GM12878 (cell line): ENCODE results near the gene DGLUCY. TPM values are rescaled to one million over a fixed set of nuclear protein-coding genes. Genes with fewer than 3 reads are reported as not detected.

Experiments used
- BRCA1 ChIP-seq: IDR thresholded peaks from 2 replicates; pipeline ENCODE4 v1.6.1; 2011; ENCODE audit warnings: low read depth, low read length, improper control_type of control experiment
- CEBPZ ChIP-seq: fragments of 150-350 bp; IDR thresholded peaks from 2 replicates; pipeline ENCODE4 v1.6.1; 2016; ENCODE audit warnings: low read depth, low read length
- DPF2 ChIP-seq: fragments of 450-650 bp; IDR thresholded peaks from 2 replicates; pipeline ENCODE4 v1.6.1; 2017; ENCODE audit warnings: mild to moderate bottlenecking
- HDAC2 ChIP-seq: fragments of 200-600 bp; sonication (generic); IDR thresholded peaks from 2 replicates; pipeline ENCODE4 v1.6.1; 2017
- IRF4 ChIP-seq: IDR thresholded peaks from 2 replicates; pipeline ENCODE4 v1.6.1; 2011; ENCODE audit warnings: low read depth, low read length
- KAT2A ChIP-seq: conservative IDR thresholded peaks from 2 replicates; pipeline ENCODE4 v1.6.1; 2011; ENCODE audit warnings: low read depth, low read length; ENCODE audit not compliant: control insufficient read depth
- MLLT1 ChIP-seq: fragments of 450-650 bp; IDR thresholded peaks from 2 replicates; pipeline ENCODE4 v1.6.1; 2016; ENCODE audit warnings: mild to moderate bottlenecking
- MYC ChIP-seq: IDR thresholded peaks from 2 replicates; pipeline ENCODE4 v1.6.1; 2011; ENCODE audit warnings: mild to moderate bottlenecking, low read length, moderate library complexity, inconsistent platforms; ENCODE audit not compliant: insufficient read depth, insufficient replicate concordance, insufficient read length, severe bottlenecking
- PAX8 ChIP-seq: fragments of 450-650 bp; IDR thresholded peaks from 2 replicates; pipeline ENCODE4 v1.6.1; 2017; ENCODE audit warnings: mild to moderate bottlenecking, moderate library complexity
- PBX3 ChIP-seq: IDR thresholded peaks from 2 replicates; pipeline ENCODE4 v1.6.1; 2011; ENCODE audit warnings: mild to moderate bottlenecking, low read depth, low read length, moderate library complexity; ENCODE audit not compliant: insufficient replicate concordance
- TAF1 ChIP-seq: IDR thresholded peaks from 2 replicates; pipeline ENCODE4 v1.6.1; 2011; ENCODE audit warnings: mild to moderate bottlenecking, low read depth, low read length, borderline replicate concordance
- TBL1XR1 ChIP-seq: IDR thresholded peaks from 2 replicates; pipeline ENCODE4 v1.6.1; 2012; ENCODE audit warnings: low read depth, low read length, improper control_type of control experiment
- USF1 ChIP-seq: IDR thresholded peaks from 2 replicates; pipeline ENCODE4 v1.6.1; 2011; ENCODE audit warnings: borderline replicate concordance, low read depth, mild to moderate bottlenecking, moderate library complexity, mixed read lengths, low read length; ENCODE audit not compliant: insufficient read depth; ENCODE audit errors: extremely low read length
- USF2 ChIP-seq: IDR thresholded peaks from 2 replicates; pipeline ENCODE4 v1.6.1; 2011; ENCODE audit warnings: low read depth, low read length, improper control_type of control experiment, borderline replicate concordance
- YY1 ChIP-seq: IDR thresholded peaks from 2 replicates; pipeline ENCODE4 v1.6.1; 2011; ENCODE audit warnings: low read depth, mild to moderate bottlenecking, low read length
- ZBTB40 ChIP-seq: fragments of 450-650 bp; IDR thresholded peaks from 2 replicates; pipeline ENCODE4 v1.6.1; 2016; ENCODE audit warnings: mild to moderate bottlenecking, moderate library complexity, borderline replicate concordance
- ZNF207 ChIP-seq: fragments of 450-650 bp; IDR thresholded peaks from 2 replicates; pipeline ENCODE4 v1.6.1; 2014; ENCODE audit warnings: antibody characterized with exemption, mild to moderate bottlenecking, borderline replicate concordance
- polyA plus RNA-seq, 11 experiments: library from polyadenylated mRNA; depleted of rRNA in 4 of 11; unstranded in 6 of 11; stranded (reverse) in 5 of 11; fragments of >200 nt; fragmentation: Nextera tagmentation in 4 of 11; fragmentation: Illumina TruSeq in 1 of 11; extraction: Ambion mirVana in 4 of 11; extraction: Trizol in 1 of 11; gene quantifications; 1 replicate in 1 of 11; 2 replicates in 10 of 11; pipeline versions ENCODE4 v1.2.1 to v1.2.3, GENCODE V29; 2011 to 2016; ENCODE audit warnings: inconsistent platforms in 2 of 11, missing spikeins in 2 of 11, low read depth in 1 of 11
- total RNA-seq, 4 experiments: library from RNA; depleted of rRNA in 3 of 4; stranded (reverse); fragments of >200 nt in 3 of 4; fragmentation: Illumina TruSeq in 1 of 4; extraction: Trizol in 1 of 4; gene quantifications; 2 replicates each; pipeline versions ENCODE4 v1.2.1 to v1.2.3, GENCODE V29; 2013 to 2021

The DGLUCY gene
- total and polyA plus RNA-seq, 10 of the 15 experiments (the other 5 are each of a cell fraction or from before 2014, with no cell fraction given), result 15.0 to 70.3 (median 55.1) TPM

GRCh38 chr14:91078095-91078737 lies 35.7 kb upstream of the DGLUCY start (continued):
- TF ChIP-seq ZBTB40 (no peak), TAF1 (no peak), BRCA1 (no peak), USF2 (no peak), PAX8 (no peak), CEBPZ (no peak), USF1 (no peak), MLLT1 (peak; percentile 42; the same call in 1 of the 2 replicates), KAT2A (no peak), TBL1XR1 (peak; percentile 80), ZNF207 (no peak), DPF2 (peak; percentile 67; the same call in 1 of the 2 replicates), YY1 (0 out of 2 replicates have a peak, but pooled peaks have one; percentile 40), IRF4 (0 out of 2 replicates have a peak, but pooled peaks have one; percentile 51), MYC (no peak), PBX3 (no peak), HDAC2 (no peak)
